Fibroblast of gingiva (primary cell): ENCODE data around the gene RASSF4.
A peak's percentile ranks its signal among the peaks of the same experiment; 100 is the strongest.

Experiments
- DNase-seq: peaks from one replicate; pipeline ENCODE4 v3.0.0-alpha.2; 2011; ENCODE audit warnings: low read depth

The RASSF4 gene

GRCh38 chr10:44962870-44963738 is 3.5 kb downstream of the RASSF4 start:
- DNase-seq, result no peak

- no peak for DNase-seq
Measured at GRCh38 chr10:44963772-44964633, 4.4 kb downstream of the RASSF4 start.

GRCh38 chr10:44965104-44965503 is 5.5 kb downstream of the RASSF4 start:
- no peak for DNase-seq

- DNase-seq, result no peak
Measured at GRCh38 chr10:44965651-44966097, 6.1 kb downstream of the RASSF4 start.

- DNase-seq, result no peak
Measured at GRCh38 chr10:44966129-44966815, 6.7 kb downstream of the RASSF4 start.

GRCh38 chr10:44966816-44967509 is 7.4 kb downstream of the RASSF4 start:
- no peak for DNase-seq

- no peak for DNase-seq
Measured at GRCh38 chr10:44967616-44968015, 8.0 kb downstream of the RASSF4 start.

GRCh38 chr10:44968091-44968490 is 8.5 kb downstream of the RASSF4 start:
- DNase-seq, result peak; percentile 77

- no peak for DNase-seq
Measured at GRCh38 chr10:44968500-44969400, 9.1 kb downstream of the RASSF4 start.

GRCh38 chr10:44969854-44970253 is 10.3 kb downstream of the RASSF4 start:
- no peak for DNase-seq

GRCh38 chr10:44970812-44971395 is 11.3 kb downstream of the RASSF4 start:
- DNase-seq, result no peak

GRCh38 chr10:44971434-44971833 is 11.8 kb downstream of the RASSF4 start:
- no peak for DNase-seq

- no peak for DNase-seq
Measured at GRCh38 chr10:44971935-44972757, 12.5 kb downstream of the RASSF4 start.

GRCh38 chr10:44972874-44973306 is 13.3 kb downstream of the RASSF4 start:
- DNase-seq, result no peak

GRCh38 chr10:44973323-44974081 is 13.9 kb downstream of the RASSF4 start:
- no peak for DNase-seq

- DNase-seq, result no peak
Measured at GRCh38 chr10:44974082-44974627, 14.6 kb downstream of the RASSF4 start.

- peak; percentile 56 for DNase-seq
Measured at GRCh38 chr10:44974628-44975430, 15.2 kb downstream of the RASSF4 start.
